Type B pancreatic cell (in vitro differentiated cells): Measurements from ENCODE around the gene DCHS2. TPM values are rescaled to one million over a fixed set of nuclear protein-coding genes. Genes with fewer than 3 reads are reported as not detected.

Source experiments
- DNase-seq: peaks from one replicate; pipeline ENCODE4 v3.0.0; 2021; ENCODE audit warnings: mixed read lengths; ENCODE audit not compliant: unreplicated experiment; ENCODE audit errors: extremely low spot score
- H3K27ac Mint-ChIP-seq: 2 replicates; pipeline ENCODE4 v1.8.0; 2021; ENCODE audit warnings: mild to moderate bottlenecking, mixed read lengths
- H3K27me3 Mint-ChIP-seq: 2 replicates; pipeline ENCODE4 v1.8.0; 2021; ENCODE audit warnings: mixed read lengths
- H3K36me3 Mint-ChIP-seq: 2 replicates; pipeline ENCODE4 v1.8.0; 2021; ENCODE audit warnings: mixed read lengths
- H3K4me1 Mint-ChIP-seq: one replicate; pipeline ENCODE4 v1.8.0; 2021; ENCODE audit warnings: mixed read lengths; ENCODE audit not compliant: unreplicated experiment
- H3K4me3 Mint-ChIP-seq: 2 replicates; pipeline ENCODE4 v1.8.0; 2021; ENCODE audit warnings: mild to moderate bottlenecking, mixed read lengths
- H3K9me3 Mint-ChIP-seq: 2 replicates; pipeline ENCODE4 v1.8.0; 2021; ENCODE audit warnings: mixed read lengths
- total RNA-seq: library from RNA; stranded (reverse); gene quantifications from 2 replicates; pipeline ENCODE4 v1.2.1, GENCODE V29; 2021; ENCODE audit warnings: low replicate concordance
- TF ChIP-seq, protein P1 (sequence below): fragments of 200-600 bp; sonication (generic); conservative IDR thresholded peaks from 2 replicates; pipeline ENCODE4 v1.5.0; 2021; ENCODE audit warnings: antibody characterized with exemption, mild to moderate bottlenecking

Gene DCHS2
- total RNA-seq, 1 donor from 2014 or later: 1.8 TPM

DNA sequence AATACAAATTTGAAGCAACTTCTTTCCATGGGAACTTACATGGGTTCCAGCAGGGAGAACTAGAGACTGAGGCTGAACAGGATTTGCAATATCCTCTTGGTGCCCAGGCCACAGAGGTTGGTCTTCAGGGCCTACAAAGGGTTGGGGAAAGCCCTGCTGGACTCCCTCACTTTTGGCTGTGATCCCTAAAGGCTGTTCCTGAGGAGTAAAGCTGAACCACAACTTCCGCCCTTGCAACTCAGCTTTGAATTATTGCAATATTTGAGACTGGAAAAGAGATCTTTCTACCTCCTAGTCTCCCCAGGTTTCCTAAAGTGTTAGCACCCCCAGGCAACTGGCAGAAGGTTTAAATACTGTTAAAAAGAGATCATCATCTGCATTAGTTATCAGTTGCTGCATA lies 26.9 kb downstream of the DCHS2 start:
- Mint-ChIP-seq H3K27ac (no peak overlapping the region), H3K4me3 (no peak overlapping the region), H3K4me1 (no peaks in the 10 kb centered on the region), H3K36me3 (no peaks in the 10 kb centered on the region), H3K9me3 (no peaks in the 10 kb centered on the region), H3K27me3 (peaks cover 7% of the 10 kb centered on the region)
- TF ChIP-seq, protein P1, sequence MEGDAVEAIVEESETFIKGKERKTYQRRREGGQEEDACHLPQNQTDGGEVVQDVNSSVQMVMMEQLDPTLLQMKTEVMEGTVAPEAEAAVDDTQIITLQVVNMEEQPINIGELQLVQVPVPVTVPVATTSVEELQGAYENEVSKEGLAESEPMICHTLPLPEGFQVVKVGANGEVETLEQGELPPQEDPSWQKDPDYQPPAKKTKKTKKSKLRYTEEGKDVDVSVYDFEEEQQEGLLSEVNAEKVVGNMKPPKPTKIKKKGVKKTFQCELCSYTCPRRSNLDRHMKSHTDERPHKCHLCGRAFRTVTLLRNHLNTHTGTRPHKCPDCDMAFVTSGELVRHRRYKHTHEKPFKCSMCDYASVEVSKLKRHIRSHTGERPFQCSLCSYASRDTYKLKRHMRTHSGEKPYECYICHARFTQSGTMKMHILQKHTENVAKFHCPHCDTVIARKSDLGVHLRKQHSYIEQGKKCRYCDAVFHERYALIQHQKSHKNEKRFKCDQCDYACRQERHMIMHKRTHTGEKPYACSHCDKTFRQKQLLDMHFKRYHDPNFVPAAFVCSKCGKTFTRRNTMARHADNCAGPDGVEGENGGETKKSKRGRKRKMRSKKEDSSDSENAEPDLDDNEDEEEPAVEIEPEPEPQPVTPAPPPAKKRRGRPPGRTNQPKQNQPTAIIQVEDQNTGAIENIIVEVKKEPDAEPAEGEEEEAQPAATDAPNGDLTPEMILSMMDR: no peak
- no peak for DNase-seq

DNA sequence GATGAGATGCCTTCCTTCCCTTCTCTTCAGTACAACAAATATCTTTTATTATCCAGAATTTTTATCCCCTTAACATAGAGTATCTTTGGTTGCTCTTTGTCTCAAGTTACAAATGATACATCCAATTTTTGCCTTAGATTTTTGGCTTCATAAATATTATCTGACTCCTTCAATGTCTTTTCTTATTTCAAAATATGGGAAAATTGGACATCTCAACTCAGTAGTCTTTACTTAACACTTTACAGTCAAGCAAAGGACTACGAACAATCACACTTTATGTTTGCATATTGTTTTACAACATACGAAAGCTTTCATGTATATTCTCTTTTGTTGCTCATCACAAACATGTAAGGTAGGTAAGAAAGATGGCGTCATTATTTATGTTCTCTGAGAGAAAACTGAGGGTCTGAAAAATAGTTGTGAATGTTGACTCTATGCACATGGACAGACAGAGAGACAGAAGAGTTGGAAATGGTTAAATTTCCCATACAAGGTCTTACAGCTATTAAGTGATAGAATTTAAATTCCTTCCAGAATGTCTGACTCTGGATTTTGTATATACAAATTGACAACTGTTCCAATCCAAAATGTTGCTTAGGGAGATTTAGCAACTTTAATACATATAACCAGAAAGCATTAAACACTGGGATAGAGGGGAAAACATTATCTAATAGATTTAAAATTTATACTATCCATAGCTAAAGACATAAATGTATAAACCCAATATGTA lies 29.4 kb downstream of the DCHS2 start:
- Mint-ChIP-seq H3K27me3 (peaks cover 9% of the 10 kb centered on the region), H3K4me3 (no peak overlapping the region), H3K9me3 (no peaks in the 10 kb centered on the region), H3K36me3 (no peaks in the 10 kb centered on the region), H3K4me1 (no peaks in the 10 kb centered on the region), H3K27ac (no peak overlapping the region)
- DNase-seq: no peak
- TF ChIP-seq, protein P1: no peak

DNA sequence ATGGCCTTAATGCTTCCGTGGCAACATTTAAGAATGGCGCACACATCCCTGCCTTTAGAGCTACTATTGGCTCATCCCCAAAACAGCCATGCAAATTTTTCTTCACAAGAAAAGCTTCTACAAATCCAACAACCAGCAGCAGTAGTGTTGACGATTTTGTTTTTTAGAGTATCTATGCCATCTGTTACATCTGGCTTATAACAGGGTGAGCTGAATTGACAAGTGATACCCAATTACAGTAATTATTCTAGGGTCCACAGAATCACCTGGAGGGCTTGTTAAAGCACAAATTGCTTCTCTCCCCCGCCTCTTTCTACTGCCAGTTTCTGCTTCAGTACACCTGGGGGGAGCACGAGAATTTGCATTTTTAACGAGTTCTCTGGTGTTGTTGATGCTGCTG lies 34.1 kb downstream of the DCHS2 start:
- Mint-ChIP-seq H3K4me3 (no peak overlapping the region), H3K27me3 (peaks cover 11% of the 10 kb centered on the region), H3K27ac (no peak overlapping the region), H3K4me1 (no peaks in the 10 kb centered on the region), H3K9me3 (no peaks in the 10 kb centered on the region), H3K36me3 (no peaks in the 10 kb centered on the region)
- TF ChIP-seq, protein P1: no peak
- no peak for DNase-seq

DNA sequence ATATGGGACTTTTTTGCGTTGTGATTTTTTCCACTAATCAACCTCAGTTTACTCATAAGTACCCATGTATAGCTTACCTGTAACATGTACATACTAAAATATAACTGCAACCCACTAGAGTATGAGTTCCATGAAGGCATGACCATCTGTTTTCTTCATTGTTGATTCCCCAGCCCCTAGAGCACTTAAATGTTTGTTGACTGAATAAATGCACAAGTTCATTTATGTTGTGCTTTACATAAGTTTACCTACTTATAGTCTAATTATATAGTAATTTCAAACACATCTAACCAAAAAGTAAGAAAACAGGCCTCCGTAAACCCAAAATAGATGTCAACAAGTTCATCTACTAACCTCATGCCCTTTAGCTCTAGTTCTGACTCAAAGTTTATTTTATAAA lies 34.7 kb downstream of the DCHS2 start:
- no peaks in the 10 kb centered on the region for H3K4me1 Mint-ChIP-seq
- no peaks in the 10 kb centered on the region for H3K36me3 Mint-ChIP-seq
- DNase-seq: no peak
- peaks cover 11% of the 10 kb centered on the region for H3K27me3 Mint-ChIP-seq
- TF ChIP-seq, protein P1: no peak
- no peak overlapping the region for H3K4me3 Mint-ChIP-seq
- no peak overlapping the region for H3K27ac Mint-ChIP-seq
- H3K9me3 Mint-ChIP-seq: no peaks in the 10 kb centered on the region

DNA sequence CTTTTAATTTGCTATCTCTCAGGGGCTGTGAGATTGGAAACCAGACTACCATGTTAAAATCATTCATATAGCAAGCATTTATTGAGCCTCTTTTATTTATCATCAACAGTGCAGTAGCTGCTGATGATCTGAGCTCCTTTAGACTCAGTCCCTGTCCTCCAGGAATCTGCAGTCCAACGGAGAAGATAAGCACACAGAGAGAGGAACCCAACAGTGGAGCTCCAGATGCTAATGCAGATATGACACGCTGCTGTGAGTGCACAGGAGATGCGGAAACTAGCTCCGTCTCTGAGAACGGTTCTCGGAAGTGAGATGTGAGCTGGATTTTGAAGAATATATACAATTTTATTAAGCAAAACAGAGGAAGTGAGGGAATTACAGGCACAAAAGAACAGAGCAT lies 35.4 kb downstream of the DCHS2 start:
- H3K4me1 Mint-ChIP-seq: no peaks in the 10 kb centered on the region
- DNase-seq: no peak
- H3K9me3 Mint-ChIP-seq: no peaks in the 10 kb centered on the region
- H3K27me3 Mint-ChIP-seq: peaks cover 15% of the 10 kb centered on the region
- H3K4me3 Mint-ChIP-seq: no peak overlapping the region
- TF ChIP-seq, protein P1: no peak
- H3K27ac Mint-ChIP-seq: no peak overlapping the region
- H3K36me3 Mint-ChIP-seq: no peaks in the 10 kb centered on the region
